Sigmoid colon (tissue), 7 donors: ENCODE results near the gene PIGN. TPM values are rescaled to one million over a fixed set of nuclear protein-coding genes. Genes with fewer than 3 reads are reported as not detected.

Source experiments
- DNase-seq: peaks from one replicate; pipeline ENCODE4 v3.0.0-alpha.2; 2019
- H3K27ac ChIP-seq, 4 donors: fragments of 200-600 bp; sonication (generic); one replicate each; pipeline ENCODE4 v1.5.1; 2016 to 2019; ENCODE audit warnings: mild to moderate bottlenecking in 1 of 4
- H3K27me3 ChIP-seq, 3 donors: fragments of 200-600 bp; sonication (generic); one replicate each; pipeline ENCODE4 v1.5.1; 2019; ENCODE audit warnings: mild to moderate bottlenecking in 1 of 3
- H3K36me3 ChIP-seq, 4 donors: fragments of 200-600 bp; sonication (generic); one replicate each; pipeline ENCODE4 v1.5.1; 2016 to 2019
- H3K4me1 ChIP-seq, 4 donors: fragments of 200-600 bp; sonication (generic); one replicate each; pipeline ENCODE4 v1.5.1; 2017 to 2019
- H3K4me3 ChIP-seq, 4 donors: fragments of 200-600 bp; sonication (generic); one replicate each; pipeline ENCODE4 v1.5.1; 2017 to 2019; ENCODE audit warnings: mild to moderate bottlenecking in 2 of 4, moderate library complexity in 1 of 4
- H3K9me3 ChIP-seq, 4 donors: fragments of 200-600 bp in 3 of 4; sonication (generic) in 3 of 4; one replicate each; pipeline versions ENCODE4 v1.5.1 to v1.6.1; 2013 to 2019
- EP300 ChIP-seq, 4 donors: sonication (generic); formaldehyde crosslinking; IDR thresholded peaks; one replicate each; pipeline ENCODE4 v1.6.1; 2017; ENCODE audit warnings: antibody characterized with exemption in 4 of 4
- POLR2A ChIP-seq, 2 donors: fragments of 450-650 bp; IDR thresholded peaks; one replicate each; pipeline ENCODE4 v1.6.1; 2016; ENCODE audit warnings: antibody characterized with exemption in 2 of 2, mild to moderate bottlenecking in 2 of 2, moderate library complexity in 2 of 2
- POLR2AphosphoS5 ChIP-seq, 4 donors: sonication (generic); formaldehyde crosslinking; IDR thresholded peaks; one replicate each; pipeline ENCODE4 v1.6.1; 2017; ENCODE audit warnings: antibody characterized with exemption in 4 of 4
- WGBS, 2 donors: extraction: QIAGEN DNeasy Blood & Tissue Kit; methylation state at CpG; one replicate each; pipeline ENCODE4 v1.1.7; 2013; 5-methylcytosine and 5-hydroxymethylcytosine counted together
- intact Hi-C: fragments of 100-400 bp; cut with DNase I; formaldehyde crosslinking; loops from one replicate; pipeline ENCODE4 v1.15.1; 2023
- polyA plus RNA-seq, 3 donors: library from polyadenylated mRNA; stranded (reverse); fragments of 200-250 nt; gene quantifications; one replicate each; pipeline ENCODE4 v1.2.3, GENCODE V29; 2013
- total RNA-seq, 4 donors: library from RNA; depleted of rRNA; stranded (reverse); fragments of >200 nt; gene quantifications; one replicate each; pipeline ENCODE4 v1.1.0, GENCODE V29; 2016
- TF ChIP-seq, protein P1 (sequence below), 4 experiments: fragments of 450-650 bp in 3 of 4; fragments of 200-600 bp in 1 of 4; IDR thresholded peaks; one replicate each; pipeline ENCODE4 v1.5.1; 2016 to 2019; ENCODE audit warnings: antibody characterized with exemption in 4 of 4, mild to moderate bottlenecking in 3 of 4, moderate library complexity in 2 of 4
- donor health status: healthy with polysubstance abuse.
- donor health status: Bipolar disorder and iron deficiency.
- donor health status: healthy.

The PIGN gene
- total and polyA plus RNA-seq, 7 donors: 3.0 to 23.2 (median 18.4) TPM

GRCh38 chr18:62211325-62211828 is 24.5 kb upstream of the PIGN start:
- TF ChIP-seq EP300 (IDR thresholded peaks at IDR 0.05): no peak
- TF ChIP-seq POLR2AphosphoS5 (IDR thresholded peaks at IDR 0.05): no peak
- TF ChIP-seq, protein P1, sequence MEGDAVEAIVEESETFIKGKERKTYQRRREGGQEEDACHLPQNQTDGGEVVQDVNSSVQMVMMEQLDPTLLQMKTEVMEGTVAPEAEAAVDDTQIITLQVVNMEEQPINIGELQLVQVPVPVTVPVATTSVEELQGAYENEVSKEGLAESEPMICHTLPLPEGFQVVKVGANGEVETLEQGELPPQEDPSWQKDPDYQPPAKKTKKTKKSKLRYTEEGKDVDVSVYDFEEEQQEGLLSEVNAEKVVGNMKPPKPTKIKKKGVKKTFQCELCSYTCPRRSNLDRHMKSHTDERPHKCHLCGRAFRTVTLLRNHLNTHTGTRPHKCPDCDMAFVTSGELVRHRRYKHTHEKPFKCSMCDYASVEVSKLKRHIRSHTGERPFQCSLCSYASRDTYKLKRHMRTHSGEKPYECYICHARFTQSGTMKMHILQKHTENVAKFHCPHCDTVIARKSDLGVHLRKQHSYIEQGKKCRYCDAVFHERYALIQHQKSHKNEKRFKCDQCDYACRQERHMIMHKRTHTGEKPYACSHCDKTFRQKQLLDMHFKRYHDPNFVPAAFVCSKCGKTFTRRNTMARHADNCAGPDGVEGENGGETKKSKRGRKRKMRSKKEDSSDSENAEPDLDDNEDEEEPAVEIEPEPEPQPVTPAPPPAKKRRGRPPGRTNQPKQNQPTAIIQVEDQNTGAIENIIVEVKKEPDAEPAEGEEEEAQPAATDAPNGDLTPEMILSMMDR (IDR thresholded peaks at IDR 0.05): no peak
- no peak for TF ChIP-seq POLR2A (IDR thresholded peaks at IDR 0.05)
- Histone ChIP-seq H3K27ac (no peak overlapping the region), H3K4me1 (no peaks in the 10 kb centered on the region), H3K4me3 (no peak overlapping the region), H3K27me3 (no peaks in the 10 kb centered on the region), H3K9me3 (no peaks in the 10 kb centered on the region), H3K36me3 (peaks cover 0 to 25% (median 5%) of the 10 kb centered on the region in 4 donors)
- intact Hi-C loops: no loop called here
- DNase-seq: no peak

DNA sequence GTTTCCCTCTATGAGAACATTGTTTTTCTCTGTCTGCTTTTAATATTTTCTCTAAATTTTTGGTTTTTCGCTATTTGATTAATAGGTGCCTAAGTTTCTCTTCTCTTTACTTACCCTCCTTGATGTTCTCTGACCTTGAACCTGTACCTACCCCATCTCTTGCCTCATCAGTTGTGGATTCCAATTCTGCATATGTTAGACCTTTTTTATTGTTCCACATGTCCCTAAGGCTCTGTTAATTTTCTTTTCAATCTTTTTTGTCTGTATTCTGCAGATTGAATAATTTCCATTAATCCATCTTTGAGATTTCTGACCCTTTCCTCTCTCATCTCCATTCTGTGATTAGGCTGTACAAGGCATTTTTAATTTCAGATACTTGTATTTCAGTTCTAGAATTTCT is 23.3 kb upstream of the PIGN start:
- 98 to 100% methylated on average over 1 of the region's 1 CpG for WGBS, 2 donors
- no peak overlapping the region for H3K4me3 ChIP-seq
- DNase-seq: no peak
- intact Hi-C loops: no loop called here
- TF ChIP-seq, protein P1 (IDR thresholded peaks at IDR 0.05): no peak
- TF ChIP-seq EP300 (IDR thresholded peaks at IDR 0.05) (no peak), POLR2A (IDR thresholded peaks at IDR 0.05) (no peak), POLR2AphosphoS5 (IDR thresholded peaks at IDR 0.05) (no peak)
- no peaks in the 10 kb centered on the region for H3K27me3 ChIP-seq
- no peak overlapping the region for H3K27ac ChIP-seq
- no peaks in the 10 kb centered on the region for H3K9me3 ChIP-seq
- H3K4me1 ChIP-seq: no peaks in the 10 kb centered on the region
- peaks cover 0 to 25% (median 5%) of the 10 kb centered on the region in 4 donors for H3K36me3 ChIP-seq

DNA sequence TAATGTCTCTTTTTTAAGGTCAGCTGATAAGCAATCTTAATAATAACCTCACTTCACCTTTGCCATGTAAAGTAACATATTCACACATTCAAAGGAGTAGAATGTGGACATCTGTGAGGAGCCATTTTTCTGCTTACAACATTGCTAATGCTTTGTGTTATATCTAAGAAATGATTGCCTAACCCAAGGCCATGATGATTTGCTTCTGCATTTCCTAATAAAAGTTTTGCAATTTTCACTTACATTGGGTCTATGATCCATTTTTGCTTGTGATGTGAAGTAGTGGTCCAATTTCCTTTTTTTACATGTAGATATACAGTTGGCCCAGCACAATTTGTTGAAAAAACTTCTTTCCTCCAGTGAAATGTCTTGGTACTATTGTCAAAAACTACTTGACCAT is 22.2 kb upstream of the PIGN start:
- Histone ChIP-seq H3K36me3 (peaks cover 0 to 15% (median 0%) of the 10 kb centered on the region in 4 donors), H3K27me3 (no peaks in the 10 kb centered on the region), H3K27ac (no peak overlapping the region), H3K4me3 (no peak overlapping the region), H3K9me3 (no peaks in the 10 kb centered on the region), H3K4me1 (no peaks in the 10 kb centered on the region)
- intact Hi-C loops: no loop called here
- no peak for TF ChIP-seq POLR2AphosphoS5 (IDR thresholded peaks at IDR 0.05)
- TF ChIP-seq POLR2A (IDR thresholded peaks at IDR 0.05): no peak
- TF ChIP-seq EP300 (IDR thresholded peaks at IDR 0.05): no peak
- TF ChIP-seq, protein P1 (IDR thresholded peaks at IDR 0.05): no peak
- no peak for DNase-seq

GRCh38 chr18:62206593-62206992 is 19.7 kb upstream of the PIGN start:
- WGBS, 2 donors: 24 to 79% methylated on average over 4 of the region's 4 CpGs
- peaks cover 0 to 3% (median 0%) of the 10 kb centered on the region in 4 donors for H3K36me3 ChIP-seq
- H3K27me3 ChIP-seq: no peaks in the 10 kb centered on the region
- DNase-seq: no peak
- H3K4me3 ChIP-seq: no peak overlapping the region
- no peaks in the 10 kb centered on the region for H3K9me3 ChIP-seq
- H3K27ac ChIP-seq: no peak overlapping the region
- intact Hi-C loops: no loop called here
- no peaks in the 10 kb centered on the region for H3K4me1 ChIP-seq
- TF ChIP-seq POLR2A (IDR thresholded peaks at IDR 0.05): no peak
- TF ChIP-seq, protein P1 (IDR thresholded peaks at IDR 0.05): no peak
- TF ChIP-seq POLR2AphosphoS5 (IDR thresholded peaks at IDR 0.05): no peak
- TF ChIP-seq EP300 (IDR thresholded peaks at IDR 0.05): no peak

GRCh38 chr18:62205824-62206223 is 19.0 kb upstream of the PIGN start:
- Histone ChIP-seq H3K36me3 (no peaks in the 10 kb centered on the region), H3K4me3 (no peak overlapping the region), H3K4me1 (no peaks in the 10 kb centered on the region), H3K27me3 (no peaks in the 10 kb centered on the region), H3K27ac (no peak overlapping the region), H3K9me3 (no peaks in the 10 kb centered on the region)
- 67 to 91% methylated on average over 4 of the region's 4 CpGs for WGBS, 2 donors
- TF ChIP-seq POLR2AphosphoS5 (IDR thresholded peaks at IDR 0.05) (no peak), POLR2A (IDR thresholded peaks at IDR 0.05) (no peak), EP300 (IDR thresholded peaks at IDR 0.05) (no peak)
- TF ChIP-seq, protein P1 (IDR thresholded peaks at IDR 0.05): no peak
- no peak for DNase-seq
- intact Hi-C loops: no loop called here
